8988T (cell line): ENCODE data around the gene APBB2.
"Not testable (repeated sequence)": the region's sequence is repeated elsewhere in the genome, so short reads cannot be mapped to it uniquely, and the experiment has no call there.

ENCODE experiments used
- DNase-seq: peaks from one replicate; pipeline ENCODE4 v3.0.0; 2011

Gene APBB2

GRCh38 chr4:41012293-41012692 lies 202.0 kb downstream of the APBB2 start:
- no peak for DNase-seq

- no peak for DNase-seq
Observed at GRCh38 chr4:41009411-41009810, 204.9 kb downstream of the APBB2 start.

- no peak for DNase-seq
Observed at GRCh38 chr4:41006141-41006540, 208.2 kb downstream of the APBB2 start.

- no peak for DNase-seq
Observed at GRCh38 chr4:41002309-41002708, 212.0 kb downstream of the APBB2 start.

- DNase-seq: no peak
Observed at GRCh38 chr4:41000356-41000755, 214.0 kb downstream of the APBB2 start.

- no peak for DNase-seq
Observed at GRCh38 chr4:40998675-40999358, 215.5 kb downstream of the APBB2 start.

GRCh38 chr4:40995850-40996249 lies 218.5 kb downstream of the APBB2 start:
- DNase-seq: no peak

- DNase-seq: not testable (repeated sequence)
Observed at GRCh38 chr4:40994321-40994720, 220.0 kb downstream of the APBB2 start.

- DNase-seq: not testable (repeated sequence)
Observed at GRCh38 chr4:40993296-40993693, 221.0 kb downstream of the APBB2 start.

GRCh38 chr4:40992472-40993295 lies 221.7 kb downstream of the APBB2 start:
- DNase-seq: no peak

- DNase-seq: no peak
Observed at GRCh38 chr4:40991908-40992307, 222.4 kb downstream of the APBB2 start.

- DNase-seq: no peak
Observed at GRCh38 chr4:40990899-40991265, 223.5 kb downstream of the APBB2 start.

GRCh38 chr4:40990236-40990898 lies 224.0 kb downstream of the APBB2 start:
- no peak for DNase-seq

- no peak for DNase-seq
Observed at GRCh38 chr4:40987151-40987550, 227.2 kb downstream of the APBB2 start.

- no peak for DNase-seq
Observed at GRCh38 chr4:40986375-40986774, 228.0 kb downstream of the APBB2 start.

- DNase-seq: no peak
Observed at GRCh38 chr4:40984051-40984450, 230.3 kb downstream of the APBB2 start.

GRCh38 chr4:40980318-40980883 lies 233.9 kb downstream of the APBB2 start:
- peak; percentile 25 for DNase-seq

GRCh38 chr4:40978548-40978947 lies 235.8 kb downstream of the APBB2 start:
- DNase-seq: no peak

GRCh38 chr4:40976343-40976742 lies 238.0 kb downstream of the APBB2 start:
- DNase-seq: no peak

GRCh38 chr4:40972722-40973121 lies 241.6 kb downstream of the APBB2 start:
- DNase-seq: no peak

GRCh38 chr4:40971338-40971737 lies 243.0 kb downstream of the APBB2 start:
- no peak for DNase-seq

- no peak for DNase-seq
Observed at GRCh38 chr4:40969501-40969900, 244.8 kb downstream of the APBB2 start.

GRCh38 chr4:40967550-40967949 lies 246.8 kb downstream of the APBB2 start:
- DNase-seq: no peak

- no peak for DNase-seq
Observed at GRCh38 chr4:40966091-40966490, 248.3 kb downstream of the APBB2 start.
